HG02970 (cell line): ENCODE data around the gene PSTPIP1.

Experiments used
- ATAC-seq: cut with Tn5 transposase; IDR thresholded peaks from one replicate; pipeline ENCODE4 v1.9.1; 2021; ENCODE audit warnings: mild to moderate bottlenecking, moderate library complexity, moderate number of reproducible peaks; ENCODE audit not compliant: unreplicated experiment, low FRiP score

The PSTPIP1 gene

GRCh38 chr15:77064063-77064462 lies 69.1 kb downstream of the PSTPIP1 start:
- no peak for ATAC-seq

DNA sequence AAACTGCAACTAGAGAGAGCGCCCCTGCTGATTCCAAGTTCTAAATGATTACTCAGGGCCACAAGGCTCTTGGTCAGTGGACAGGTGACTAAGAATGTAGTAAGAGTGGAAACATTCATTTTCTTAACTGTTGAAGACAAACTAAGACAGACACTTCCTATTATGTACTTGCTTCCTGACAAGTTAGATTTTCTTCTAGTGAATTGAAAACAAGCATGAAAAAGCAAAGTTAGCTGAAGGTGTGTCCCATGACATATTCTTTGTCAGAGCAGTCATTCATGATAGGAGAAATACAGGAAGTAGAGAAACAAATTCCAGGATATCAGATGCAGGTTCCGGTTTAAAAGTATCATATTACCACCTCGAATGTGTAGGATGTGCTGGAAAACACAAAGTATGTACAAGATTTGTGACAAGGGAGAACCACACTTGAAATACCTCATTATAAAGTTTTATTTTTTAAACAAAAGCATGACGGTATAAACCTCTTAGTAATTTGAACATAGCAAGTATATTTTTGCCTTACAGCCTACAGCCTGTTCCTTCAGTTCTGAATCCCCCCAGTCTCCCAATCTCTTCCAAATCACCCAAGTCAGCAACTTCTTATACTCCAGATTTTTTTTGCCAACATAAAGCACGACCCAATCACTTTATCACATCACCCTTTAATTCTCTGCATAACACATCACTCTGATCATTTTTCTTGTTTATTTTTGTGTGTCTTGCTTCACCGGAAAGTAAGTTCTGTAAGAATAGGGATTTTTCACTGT lies 69.8 kb downstream of the PSTPIP1 start:
- no peak for ATAC-seq

DNA sequence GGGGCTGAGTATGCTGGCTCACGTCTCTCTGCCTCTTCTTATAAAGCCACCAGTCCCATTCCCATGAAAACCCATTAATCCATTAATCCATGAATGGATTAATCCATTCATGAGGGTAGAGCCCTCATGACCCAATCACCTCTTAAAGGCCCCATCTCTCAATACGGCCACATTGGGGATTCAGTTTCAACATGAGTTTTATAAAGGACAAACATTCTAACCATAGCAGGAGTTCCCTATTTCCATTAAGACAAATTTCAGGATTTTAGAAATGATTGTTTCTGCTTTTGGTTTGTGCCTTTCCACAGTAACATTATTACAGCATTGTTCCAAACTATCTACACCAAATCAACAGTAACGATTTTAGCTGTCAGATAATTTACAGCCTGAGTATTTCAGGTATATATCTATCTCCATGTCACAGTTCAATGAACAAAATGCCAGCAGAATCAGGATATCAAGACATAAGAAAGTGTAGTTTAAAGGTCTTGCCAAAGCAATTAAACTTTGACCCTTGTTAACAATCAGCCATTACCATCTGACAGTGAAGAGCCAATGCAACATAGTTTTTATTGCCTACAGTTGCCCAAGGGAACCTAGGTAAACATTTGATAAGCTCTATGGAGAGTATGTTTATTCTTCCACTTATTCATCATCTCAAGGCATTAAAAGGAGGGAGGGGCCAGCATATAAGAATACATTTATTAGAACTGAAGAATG lies 72.2 kb downstream of the PSTPIP1 start:
- ATAC-seq = no peak

GRCh38 chr15:77067691-77068367 lies 72.9 kb downstream of the PSTPIP1 start:
- no peak for ATAC-seq

DNA sequence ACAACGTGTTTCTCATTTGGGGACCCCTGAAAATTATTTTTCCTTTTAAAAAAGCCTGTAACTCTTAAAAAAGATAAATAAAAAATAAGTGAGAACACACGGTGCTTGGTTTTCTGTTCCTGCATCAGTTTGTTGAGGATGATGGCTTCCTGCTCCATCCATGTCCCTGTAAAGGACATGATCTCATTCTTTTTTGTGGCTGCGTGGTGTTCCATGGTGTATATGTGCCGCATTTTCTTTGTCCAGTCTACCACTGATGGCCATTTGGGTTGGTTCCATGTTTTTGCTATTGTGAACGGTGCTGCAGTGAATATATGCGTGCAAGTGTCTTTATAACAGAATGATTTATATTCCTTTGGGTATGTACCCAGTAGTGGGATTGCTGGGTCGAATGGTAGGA lies 73.7 kb downstream of the PSTPIP1 start:
- ATAC-seq = no peak

DNA sequence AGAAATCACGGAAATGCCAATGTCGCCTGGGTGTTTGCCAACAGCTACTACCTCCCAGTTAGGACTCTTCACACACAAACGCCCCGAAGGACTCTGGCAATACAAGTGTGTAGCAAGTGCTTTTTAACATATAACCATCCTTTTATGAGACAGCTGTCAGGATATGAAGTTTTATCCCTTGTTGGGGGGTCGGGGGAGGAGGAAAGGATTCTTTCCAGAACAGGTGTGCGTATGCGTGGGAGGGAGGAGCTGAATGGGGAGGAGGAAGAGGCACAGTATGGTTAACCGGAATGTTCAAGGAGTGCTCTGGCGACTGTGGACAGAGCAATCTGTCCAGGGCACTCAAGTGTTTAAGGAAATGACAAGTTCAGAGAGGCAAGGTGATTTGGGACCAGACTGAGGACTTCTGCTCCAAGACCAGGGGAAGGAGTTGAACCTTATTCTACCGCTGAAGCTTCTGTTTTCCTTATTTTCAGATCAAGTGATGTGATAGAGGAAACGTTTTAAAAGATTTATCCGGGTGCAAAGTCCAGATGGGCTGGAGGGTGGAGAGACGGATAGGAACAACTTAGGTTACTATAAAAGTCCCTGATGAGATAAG lies 74.7 kb downstream of the PSTPIP1 start:
- no peak for ATAC-seq

GRCh38 chr15:77070180-77070494 lies 75.2 kb downstream of the PSTPIP1 start:
- no peak for ATAC-seq

DNA sequence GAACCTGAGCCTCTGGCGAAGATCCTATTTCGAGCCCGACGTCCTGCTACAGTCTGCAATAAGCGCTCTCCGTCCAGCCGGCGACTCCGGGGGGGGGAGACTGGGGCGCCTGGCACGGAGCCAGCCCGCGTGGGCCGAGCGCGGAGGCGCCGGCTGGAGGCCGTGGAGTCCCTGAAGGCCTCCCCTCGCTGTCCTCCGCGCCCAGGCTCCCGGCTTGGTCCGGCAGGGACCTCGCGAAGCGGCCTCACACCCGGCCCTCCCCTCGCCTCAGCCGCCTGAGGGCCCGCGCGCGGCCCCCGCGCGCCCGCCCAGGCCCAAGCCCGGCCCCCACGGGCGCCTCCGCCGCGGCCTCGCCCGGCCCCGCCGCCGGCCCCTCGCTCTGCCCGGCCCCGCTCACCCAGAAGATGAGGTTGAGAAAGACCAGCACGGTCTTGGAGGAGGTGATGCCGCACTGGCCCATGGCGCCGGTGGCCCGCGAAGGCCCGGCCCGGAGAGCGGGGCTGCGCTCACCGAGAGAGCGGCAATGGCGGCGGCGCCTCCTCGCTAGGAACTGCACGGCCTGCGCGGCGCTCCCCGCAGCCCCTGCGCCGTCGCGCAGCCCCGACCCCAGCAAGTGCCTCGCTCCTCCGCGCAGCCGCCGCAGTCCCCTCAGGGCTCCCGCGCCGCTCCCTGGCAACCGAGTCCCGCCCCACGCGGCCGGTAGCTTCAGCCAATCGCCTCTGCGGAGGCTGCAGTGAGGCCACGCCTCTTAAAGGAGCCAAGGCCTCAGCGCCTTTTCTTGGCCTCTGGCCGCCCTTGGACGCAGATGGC lies 75.8 kb downstream of the PSTPIP1 start, which contains the start of gene TSPAN3:
TSS of gene TSPAN3 (minus strand) at position 615 of the 810 bp plus-strand sequence. CDS start at position 460, 155 bp downstream.
- ATAC-seq = peak; percentile 88

DNA sequence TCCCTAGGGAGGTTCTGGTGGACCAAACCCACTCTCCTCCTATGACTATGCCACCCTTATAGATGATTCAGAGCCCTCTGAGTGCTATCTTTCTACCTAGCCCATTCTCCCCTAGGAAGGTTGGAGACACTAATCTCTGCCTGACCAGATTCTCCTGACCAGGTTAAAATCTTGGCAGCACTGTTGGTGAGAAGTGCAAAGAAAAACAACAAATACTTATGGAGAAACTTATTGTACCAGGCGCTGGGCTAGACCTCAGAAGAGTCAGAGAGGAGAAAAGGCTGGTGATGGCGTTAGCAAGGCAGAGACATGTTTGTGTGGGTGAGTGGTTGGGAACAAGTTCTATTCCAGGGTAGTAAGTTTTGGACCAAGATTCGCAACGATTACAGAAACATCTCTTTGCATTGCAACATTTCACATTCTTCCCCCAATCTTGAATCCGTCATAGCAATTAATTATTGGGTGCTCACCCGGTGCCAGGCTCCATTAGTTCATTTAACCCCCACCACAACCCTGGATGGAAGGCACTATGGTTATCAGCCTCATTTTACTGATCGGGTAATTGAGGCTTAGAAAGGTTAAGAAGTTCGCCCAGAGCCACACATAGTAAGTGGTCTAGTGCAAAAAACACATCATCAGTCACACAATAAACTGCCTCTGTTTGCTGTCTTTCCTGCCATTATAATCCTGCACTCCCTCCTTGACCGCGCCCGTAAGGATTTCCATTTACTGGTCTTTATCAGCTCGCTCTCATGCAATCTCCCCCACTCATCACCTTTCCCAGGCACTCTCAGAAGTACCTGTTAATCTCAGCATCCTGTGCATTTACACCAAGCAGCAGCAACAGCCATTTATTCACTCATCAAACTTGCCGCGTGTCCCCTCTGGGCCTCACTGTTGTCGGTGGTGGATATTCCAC lies 76.6 kb downstream of the PSTPIP1 start:
- ATAC-seq = no peak

DNA sequence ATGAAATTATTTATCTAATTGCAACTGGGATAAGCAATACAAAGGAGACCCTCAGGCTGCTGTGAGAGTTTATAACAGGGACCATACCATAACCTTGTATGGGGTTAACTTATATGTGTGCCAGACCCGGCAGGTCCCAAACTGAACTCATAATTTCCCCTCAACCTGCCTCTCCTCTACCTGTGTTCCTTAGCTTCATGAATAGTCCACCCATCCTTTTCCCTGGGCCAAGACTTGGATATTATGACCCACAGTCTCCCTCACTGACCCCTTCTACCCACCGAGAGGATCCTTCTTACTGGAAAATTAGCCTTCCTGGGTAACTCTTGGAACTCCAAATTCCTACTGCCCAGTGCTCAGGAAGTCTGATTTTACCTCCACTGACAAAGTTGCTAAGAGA lies 79.4 kb downstream of the PSTPIP1 start:
- ATAC-seq = no peak

- ATAC-seq = no peak
These were observed 80.6 kb downstream of the PSTPIP1 start for GRCh38 chr15:77075528-77075927.

DNA sequence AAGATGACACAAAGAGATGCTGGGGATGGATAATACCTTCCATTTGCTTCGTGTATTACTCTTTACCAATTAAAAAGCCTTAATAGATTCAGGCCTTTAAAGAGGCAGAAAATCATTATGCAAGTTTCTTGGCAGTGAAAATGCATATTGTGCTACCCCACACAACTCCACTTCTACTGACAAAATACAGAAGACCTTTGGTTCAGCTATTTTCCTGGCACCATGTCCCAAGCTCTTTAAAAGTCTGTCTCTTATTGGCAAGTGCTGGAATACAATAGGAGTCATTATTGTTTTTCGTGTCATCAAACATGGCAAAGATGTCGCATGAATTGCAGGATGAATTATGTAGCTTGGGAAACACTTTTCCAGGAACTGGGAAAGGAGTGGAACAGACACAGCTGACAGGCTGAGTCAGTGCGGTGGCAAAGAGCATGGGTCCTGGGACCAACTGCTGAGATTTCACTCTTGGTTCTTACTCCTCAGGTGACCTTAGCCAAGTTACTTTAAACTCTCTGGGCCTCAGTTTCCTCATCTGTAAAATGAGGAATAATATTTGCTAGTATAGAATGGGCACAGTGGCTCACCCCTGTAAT lies 81.5 kb downstream of the PSTPIP1 start:
- no peak for ATAC-seq

- no peak for ATAC-seq
These were observed 87.0 kb downstream of the PSTPIP1 start for GRCh38 chr15:77081971-77082370.

DNA sequence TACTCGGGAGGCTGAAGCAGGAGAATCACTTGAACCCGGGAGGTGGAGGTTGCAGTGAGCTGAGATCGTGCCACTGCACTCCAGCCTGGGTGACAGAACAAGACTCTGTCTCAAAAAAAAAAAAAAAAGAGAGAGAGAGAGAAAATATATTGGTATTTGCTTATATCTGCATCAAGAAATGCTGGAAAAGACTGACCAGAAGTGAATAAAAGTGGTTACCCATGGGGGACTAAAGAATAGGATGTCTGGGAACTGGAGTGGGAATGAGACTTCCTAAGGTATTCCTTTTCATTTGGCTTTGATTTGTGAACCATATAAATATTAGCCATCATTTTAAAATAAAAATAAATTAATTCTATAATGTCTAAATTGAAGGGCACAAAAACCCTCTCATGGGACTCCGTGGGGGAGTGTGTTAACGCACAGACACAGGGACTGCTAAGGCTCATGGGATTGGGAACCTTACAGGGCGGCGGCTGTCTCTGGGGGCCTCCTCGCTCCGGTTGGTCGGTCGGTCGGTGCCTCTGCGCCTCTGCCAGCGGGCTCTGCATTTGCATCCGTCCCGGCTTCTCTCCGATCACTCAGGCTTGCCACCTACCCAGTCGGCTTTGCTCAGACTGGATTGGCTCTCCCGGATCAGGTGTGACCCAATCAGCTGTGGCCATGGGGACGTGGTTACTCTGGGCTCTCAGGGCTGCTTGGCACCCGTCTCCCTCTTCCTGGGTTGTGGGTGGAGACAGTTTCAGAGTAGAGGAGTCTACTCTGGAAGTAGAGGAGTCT lies 88.6 kb downstream of the PSTPIP1 start:
- no peak for ATAC-seq

GRCh38 chr15:77084436-77084835 lies 89.5 kb downstream of the PSTPIP1 start:
- ATAC-seq = no peak

- no peak for ATAC-seq
These were observed 90.4 kb downstream of the PSTPIP1 start for GRCh38 chr15:77085297-77085696.
